SK-N-MC (cell line): ENCODE measurements around the gene SSR4.

Source experiments
- DNase-seq: peaks from one replicate; pipeline ENCODE4 v3.0.0-alpha.2; 2011; ENCODE audit warnings: low read depth, low spot score
- H3K27ac ChIP-seq: fragments of 200-600 bp; sonication (generic); 2 replicates; pipeline ENCODE4 v1.5.1; 2016; ENCODE audit warnings: mixed run types
- H3K36me3 ChIP-seq: fragments of 200-600 bp; sonication (generic); 2 replicates; pipeline ENCODE4 v1.6.1; 2017; ENCODE audit warnings: antibody characterized with exemption, low read length, mixed read lengths; ENCODE audit not compliant: insufficient read depth
- H3K4me3 ChIP-seq: fragments of 200-600 bp; sonication (generic); 2 replicates; pipeline ENCODE4 v1.5.1; 2016
- H3K9ac ChIP-seq: fragments of 200-600 bp; sonication (generic); 2 replicates; pipeline ENCODE4 v1.8.0; 2017; ENCODE audit warnings: mixed run types, mixed read lengths; ENCODE audit not compliant: insufficient read length
- H3K9me3 ChIP-seq: fragments of 200-600 bp; sonication (generic); 2 replicates; pipeline ENCODE4 v1.6.1; 2017; ENCODE audit warnings: low read depth, mild to moderate bottlenecking, antibody characterized with exemption, low read length, moderate library complexity, mixed read lengths
- EZH2 ChIP-seq: fragments of 200-600 bp; sonication (generic); IDR thresholded peaks from one replicate; pipeline ENCODE4 v1.6.1; 2017; ENCODE audit warnings: antibody characterized with exemption
- FOXP2 ChIP-seq: optimal IDR thresholded peaks from 2 replicates; pipeline ENCODE3; 2011; ENCODE audit warnings: mild to moderate bottlenecking, moderate library complexity; ENCODE audit not compliant: insufficient read depth; ENCODE audit errors: extremely low read length, control extremely low read depth
- POLR2AphosphoS5 ChIP-seq: IDR thresholded peaks from 2 replicates; pipeline ENCODE4 v1.6.1; 2012; ENCODE audit warnings: mild to moderate bottlenecking, low read depth, low read length, borderline replicate concordance

SSR4 gene

DNA sequence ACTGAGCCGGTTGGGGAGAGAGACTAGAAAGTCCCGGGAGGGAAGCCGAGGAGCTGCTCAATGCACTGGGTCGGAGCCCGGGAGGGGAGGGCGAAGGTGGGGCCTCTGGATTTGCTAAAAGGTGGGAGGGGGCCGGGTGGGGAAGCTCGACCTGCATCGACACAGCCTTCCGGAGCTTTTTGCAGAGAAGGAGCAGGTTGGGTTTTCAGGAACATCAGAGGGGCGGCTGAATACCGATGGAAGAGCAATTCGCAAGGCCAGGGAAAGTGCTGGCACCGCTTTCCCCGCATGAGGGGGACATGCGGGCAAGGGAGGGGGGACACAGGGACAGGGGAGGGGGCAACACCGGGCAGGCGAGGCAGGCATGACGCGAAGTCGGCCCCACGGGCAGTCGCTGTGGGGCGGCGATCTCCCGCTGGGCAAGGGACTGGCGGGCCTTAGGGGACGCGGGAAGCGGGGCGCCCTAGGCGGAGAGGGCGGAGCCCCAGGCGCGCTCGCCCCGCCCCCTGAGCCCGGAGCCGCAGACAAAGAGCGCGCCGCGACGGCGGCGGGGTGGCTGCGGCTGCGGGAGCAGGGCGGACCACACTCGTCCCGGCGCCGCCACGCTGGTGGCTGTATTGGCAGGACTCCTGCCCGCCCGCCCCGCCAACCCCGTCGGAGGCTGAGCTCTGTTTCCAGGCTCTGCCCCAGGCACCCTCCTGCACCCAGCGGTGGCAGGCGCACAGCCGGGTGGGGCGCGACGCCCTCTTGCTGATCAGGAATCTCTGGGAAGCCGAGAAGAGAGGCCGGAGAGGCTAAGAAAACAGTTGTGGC is 24.3 kb downstream of the SSR4 start:
- no peak for DNase-seq
- peak overlapping the region; percentile 67 for H3K27ac ChIP-seq
- peak overlapping the region; percentile 52 for H3K9ac ChIP-seq
- H3K9me3 ChIP-seq: no peaks in the 10 kb centered on the region
- H3K4me3 ChIP-seq: peak overlapping the region; percentile 70
- TF ChIP-seq POLR2AphosphoS5 (peak; percentile 65; the same call in 1 of the 2 replicates), FOXP2 (no peak)
- H3K36me3 ChIP-seq: no peaks in the 10 kb centered on the region

DNA sequence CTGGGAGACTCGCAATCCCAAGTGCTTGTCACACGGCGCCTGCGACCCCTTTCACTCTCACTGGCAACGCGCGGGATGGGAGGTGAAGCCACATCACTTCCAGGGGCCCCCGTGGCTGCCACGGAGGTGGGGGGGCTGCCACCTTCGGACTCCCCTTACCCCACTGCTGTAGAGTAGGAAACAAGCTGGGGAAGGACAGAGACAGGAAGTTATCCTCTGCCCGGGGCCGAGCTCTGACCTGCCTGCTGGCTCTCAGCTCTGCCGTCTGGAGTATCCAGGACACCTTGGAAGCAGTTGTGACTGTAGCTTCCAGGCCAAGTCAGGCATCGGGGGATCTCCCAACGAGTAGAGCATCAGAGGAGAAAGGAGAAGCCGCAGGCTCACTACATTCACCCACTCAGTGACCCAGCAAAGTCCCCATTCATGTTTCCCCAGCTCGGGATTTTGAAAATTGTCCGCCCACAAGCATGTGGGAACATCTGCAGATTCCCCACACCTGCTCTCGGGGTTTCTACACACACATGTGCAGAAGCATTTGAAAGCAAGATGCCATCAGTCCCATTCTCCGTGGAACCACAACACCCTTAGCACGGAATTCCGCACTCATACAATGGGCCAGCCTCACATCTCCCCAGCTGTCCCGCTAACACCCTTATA is 25.0 kb downstream of the SSR4 start:
- DNase-seq: no peak

DNA sequence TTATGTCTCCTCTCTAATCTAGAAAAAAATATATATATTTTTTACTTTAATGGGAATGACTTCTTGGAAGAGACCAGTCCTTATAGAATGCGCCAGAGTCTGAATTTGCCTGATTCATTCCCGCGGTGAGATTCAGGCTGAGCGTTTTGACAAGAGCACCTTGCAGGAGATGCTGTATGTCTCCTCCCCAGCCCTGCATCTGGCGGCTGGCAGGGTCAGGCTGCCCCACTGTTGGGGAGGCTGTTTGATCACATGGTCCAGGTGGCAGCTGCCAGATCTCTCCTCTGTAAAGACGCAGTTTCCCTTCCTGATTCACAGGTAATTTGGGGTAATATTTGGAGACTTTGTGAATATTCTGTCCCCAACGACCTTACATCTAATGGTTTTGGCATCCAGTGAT is 26.1 kb downstream of the SSR4 start:
- H3K9ac ChIP-seq: no peak overlapping the region

More for the DNA sequence above, 25.0 kb downstream of the SSR4 start:
- Histone ChIP-seq H3K36me3 (no peaks in the 10 kb centered on the region), H3K9ac (peak overlapping the region; percentile 52), H3K4me3 (peak overlapping the region; percentile 70), H3K27ac (peak overlapping the region; percentile 67), H3K9me3 (no peaks in the 10 kb centered on the region)
- TF ChIP-seq POLR2AphosphoS5 (no peak; the same call in 1 of the 2 replicates), EZH2 (no peak), FOXP2 (no peak)

DNA sequence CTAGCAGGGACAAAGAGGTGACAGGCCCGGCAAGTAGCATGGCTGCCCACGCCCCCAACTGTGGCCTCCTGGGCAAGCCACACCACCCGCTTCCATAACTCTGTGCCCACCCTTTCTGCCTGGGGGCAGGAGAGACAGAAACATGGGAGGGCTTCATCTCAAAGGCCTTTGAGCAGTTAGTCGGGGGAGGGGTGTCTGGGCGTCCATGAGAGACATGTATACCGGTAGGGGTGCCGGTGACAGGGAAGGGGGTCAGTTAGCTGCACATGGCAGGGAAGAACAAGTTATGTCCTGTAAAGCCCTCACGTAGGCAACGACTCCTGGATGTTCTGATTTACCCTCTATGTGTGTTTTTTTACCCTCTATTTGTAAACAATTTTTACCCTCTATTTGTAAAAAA is 26.6 kb downstream of the SSR4 start:
- Histone ChIP-seq H3K4me3 (no peak overlapping the region), H3K9me3 (no peaks in the 10 kb centered on the region), H3K9ac (no peak overlapping the region), H3K36me3 (no peaks in the 10 kb centered on the region), H3K27ac (no peak overlapping the region)
- TF ChIP-seq POLR2AphosphoS5 (no peak), FOXP2 (no peak), EZH2 (no peak)
- no peak for DNase-seq

More for the DNA sequence above, 26.1 kb downstream of the SSR4 start:
- Histone ChIP-seq H3K9me3 (no peaks in the 10 kb centered on the region), H3K27ac (no peak overlapping the region), H3K36me3 (no peaks in the 10 kb centered on the region), H3K4me3 (no peak overlapping the region)
- no peak for DNase-seq
- TF ChIP-seq FOXP2 (no peak), POLR2AphosphoS5 (no peak), EZH2 (no peak)

DNA sequence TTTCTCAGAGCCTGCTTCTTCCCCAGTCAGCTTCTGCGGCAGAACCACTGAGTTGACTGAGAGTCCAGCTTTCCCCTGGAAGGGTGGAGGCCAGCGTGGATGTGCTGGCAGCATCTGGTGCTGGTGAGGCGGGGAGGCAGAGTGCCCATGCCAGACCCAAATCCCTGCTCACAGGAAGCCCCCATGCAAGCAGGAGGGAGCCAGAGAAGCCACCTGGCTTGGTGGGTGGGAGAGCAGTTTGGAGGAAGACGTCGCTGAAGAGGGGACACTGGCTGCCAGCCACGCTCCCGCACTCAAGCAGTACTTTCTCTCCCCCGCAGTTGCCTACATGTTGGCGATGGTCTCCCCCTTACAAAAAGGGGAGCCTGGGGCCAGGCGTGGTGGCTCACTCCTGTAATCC is 29.9 kb downstream of the SSR4 start:
- H3K9me3 ChIP-seq: no peaks in the 10 kb centered on the region
- H3K9ac ChIP-seq: no peak overlapping the region
- H3K4me3 ChIP-seq: no peak overlapping the region
- no peaks in the 10 kb centered on the region for H3K36me3 ChIP-seq
- TF ChIP-seq POLR2AphosphoS5 (no peak), FOXP2 (no peak), EZH2 (no peak)
- H3K27ac ChIP-seq: no peak overlapping the region
- DNase-seq: no peak

DNA sequence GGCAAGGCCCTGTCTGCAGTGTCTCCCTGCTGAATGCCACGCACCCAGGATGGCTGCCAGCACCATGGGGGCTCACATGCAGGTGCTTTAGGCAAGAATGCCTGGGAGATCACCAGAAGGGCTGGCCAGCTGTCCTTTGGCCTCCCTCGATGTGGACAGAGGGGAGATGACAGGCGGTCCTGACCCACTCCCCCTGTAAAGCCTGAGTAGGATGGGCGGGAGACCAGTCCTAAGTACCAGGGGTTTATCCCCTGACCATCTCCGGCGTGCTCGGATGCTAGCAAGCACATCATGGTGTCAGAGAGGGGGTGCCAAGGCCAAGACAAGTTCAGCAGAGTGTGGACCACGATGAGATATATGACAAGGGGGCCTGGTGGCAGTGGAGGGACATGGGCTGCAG is 30.6 kb downstream of the SSR4 start:
- H3K9me3 ChIP-seq: no peaks in the 10 kb centered on the region
- H3K27ac ChIP-seq: no peak overlapping the region
- no peak overlapping the region for H3K9ac ChIP-seq
- TF ChIP-seq FOXP2: no peak
- no peak for TF ChIP-seq EZH2
- no peak for TF ChIP-seq POLR2AphosphoS5
- no peak for DNase-seq
- no peaks in the 10 kb centered on the region for H3K36me3 ChIP-seq
- no peak overlapping the region for H3K4me3 ChIP-seq

DNA sequence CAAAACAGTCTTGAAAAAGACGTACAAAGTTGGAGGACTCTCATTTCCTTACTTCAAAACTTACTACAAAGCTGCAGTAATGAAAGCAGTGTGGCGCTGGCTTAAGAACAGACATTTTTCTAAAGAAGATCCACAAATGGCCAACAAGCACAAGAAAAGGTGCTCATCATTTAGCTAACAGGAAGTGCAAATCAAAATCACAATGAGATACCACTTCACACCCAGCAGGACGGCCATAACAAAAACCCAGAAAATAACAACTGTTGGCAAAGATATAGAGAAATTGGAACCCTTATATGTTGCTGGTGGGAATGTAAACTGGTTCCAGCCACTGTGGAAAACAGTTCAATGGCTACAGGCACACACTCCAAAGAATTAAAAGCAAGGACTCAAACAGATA is 32.5 kb downstream of the SSR4 start:
- Histone ChIP-seq H3K36me3 (no peaks in the 10 kb centered on the region), H3K27ac (no peak overlapping the region), H3K4me3 (no peak overlapping the region), H3K9me3 (no peaks in the 10 kb centered on the region), H3K9ac (no peak overlapping the region)
- TF ChIP-seq POLR2AphosphoS5 (no peak), EZH2 (no peak), FOXP2 (no peak)
- DNase-seq: no peak

DNA sequence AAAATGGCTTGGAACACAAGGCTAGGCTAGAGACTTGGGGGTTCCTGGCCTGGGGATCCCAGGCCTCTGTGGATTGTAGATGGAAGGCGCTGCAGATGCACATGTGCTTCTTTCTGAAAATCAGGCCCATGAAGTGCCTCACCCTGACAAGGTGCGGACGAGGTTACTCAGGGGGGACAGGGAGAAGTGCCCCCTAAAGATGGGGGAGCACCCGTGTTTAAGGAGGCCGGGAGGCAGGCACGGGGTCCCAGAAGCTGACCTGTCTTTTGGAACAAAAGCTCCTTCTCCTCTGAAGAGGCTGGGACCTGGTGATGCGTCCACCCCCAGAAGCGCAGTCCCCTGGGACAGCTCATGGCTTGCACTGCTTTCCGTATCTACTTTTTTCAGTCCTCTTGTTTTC is 33.4 kb downstream of the SSR4 start:
- Histone ChIP-seq H3K9ac (no peak overlapping the region), H3K4me3 (no peak overlapping the region), H3K36me3 (no peaks in the 10 kb centered on the region), H3K9me3 (no peaks in the 10 kb centered on the region), H3K27ac (no peak overlapping the region)
- TF ChIP-seq EZH2: no peak
- DNase-seq: no peak

DNA sequence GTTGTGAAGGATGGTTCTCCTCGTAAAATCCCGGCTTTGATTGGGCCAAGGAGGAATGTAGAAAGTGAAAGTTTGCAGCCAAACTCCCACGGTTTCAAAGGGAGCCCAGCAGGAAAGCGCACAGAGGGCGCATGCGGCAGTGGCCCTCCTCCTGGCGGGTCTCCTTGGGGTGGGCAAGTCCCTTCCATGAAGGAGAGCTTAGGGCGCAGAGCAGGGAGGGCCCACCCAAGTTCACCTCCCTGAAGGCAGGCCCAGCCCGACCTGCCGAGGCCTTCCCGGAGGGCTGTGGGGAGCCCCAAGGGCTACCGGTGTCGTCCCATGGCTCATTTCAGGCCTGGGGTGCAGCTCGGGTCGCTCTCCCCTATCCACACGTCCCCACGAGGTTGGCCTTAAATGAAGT is 33.8 kb downstream of the SSR4 start:
- no peaks in the 10 kb centered on the region for H3K36me3 ChIP-seq
- no peak for DNase-seq
- TF ChIP-seq POLR2AphosphoS5 (no peak), FOXP2 (no peak), EZH2 (no peak)
- H3K27ac ChIP-seq: no peak overlapping the region
- H3K9me3 ChIP-seq: no peaks in the 10 kb centered on the region
- H3K4me3 ChIP-seq: no peak overlapping the region
- H3K9ac ChIP-seq: no peak overlapping the region
